CD14-positive monocyte (primary cell): Measurements from ENCODE around the gene CLEC18B. TPM values are rescaled to one million over a fixed set of nuclear protein-coding genes. Genes with fewer than 3 reads are reported as not detected.
"Not testable (repeated sequence)": the region's sequence is repeated elsewhere in the genome, so short reads cannot be mapped to it uniquely, and the experiment has no call there.

Source experiments
- DNase-seq, 3 donors: peaks; one replicate each; pipeline ENCODE4 v3.0.0-alpha.2; 2011 to 2022
- H2AFZ ChIP-seq: 2 replicates; pipeline ENCODE4 v1.6.0; 2012; ENCODE audit warnings: mild to moderate bottlenecking, low read depth, low read length, inconsistent platforms; ENCODE audit not compliant: insufficient read depth, poor library complexity, severe bottlenecking
- H3K27ac ChIP-seq, 2 donors: 1 replicate in 1 of 2; 2 replicates in 1 of 2; pipeline ENCODE4 v1.5.1; 2012 to 2013; ENCODE audit warnings: low read length in 2 of 2, control low read depth in 1 of 2, inconsistent platforms in 1 of 2, low read depth in 1 of 2, mild to moderate bottlenecking in 1 of 2
- H3K27me3 ChIP-seq, 2 donors: one replicate each; pipeline versions ENCODE4 v1.6.0 to v1.6.1; 2011 to 2013; ENCODE audit warnings: low read length in 2 of 2; ENCODE audit not compliant: control insufficient read depth in 2 of 2, insufficient read depth in 2 of 2
- H3K36me3 ChIP-seq, 2 donors: replicated peaks in 1 of 2; 1 replicate in 1 of 2; 2 replicates in 1 of 2; pipeline versions ENCODE4 v1.5.1 to v1.6.1; 2012 to 2013; ENCODE audit warnings: low read length in 2 of 2, control low read depth in 1 of 2, inconsistent platforms in 1 of 2, mild to moderate bottlenecking in 1 of 2; ENCODE audit not compliant: insufficient read depth in 2 of 2, control insufficient read depth in 1 of 2
- H3K4me1 ChIP-seq, 2 donors: 1 replicate in 1 of 2; 2 replicates in 1 of 2; pipeline versions ENCODE4 v1.5.1 to v1.6.1; 2012 to 2013; ENCODE audit warnings: low read length in 2 of 2, control low read depth in 1 of 2, inconsistent platforms in 1 of 2, mild to moderate bottlenecking in 1 of 2, moderate library complexity in 1 of 2; ENCODE audit not compliant: insufficient read depth in 2 of 2, control insufficient read depth in 1 of 2
- H3K4me2 ChIP-seq: replicated peaks from 2 replicates; pipeline ENCODE3; 2012; ENCODE audit warnings: low read length, moderate library complexity, mild to moderate bottlenecking; ENCODE audit not compliant: poor library complexity, severe bottlenecking; ENCODE audit errors: extremely low read depth
- H3K4me3 ChIP-seq, 3 experiments: fragments of 200-600 bp in 1 of 3; sonication (generic) in 1 of 3; replicated peaks in 1 of 3; 1 replicate in 2 of 3; 2 replicates in 1 of 3; pipeline ENCODE4 v1.5.1; 2011 to 2013; ENCODE audit warnings: low read length in 3 of 3, mild to moderate bottlenecking in 3 of 3, control low read depth in 2 of 3, low read depth in 2 of 3, inconsistent platforms in 1 of 3, moderate library complexity in 1 of 3
- H3K79me2 ChIP-seq: 2 replicates; pipeline ENCODE4 v1.6.0; 2012; ENCODE audit warnings: mild to moderate bottlenecking, control low read depth, inconsistent platforms, low read length, moderate library complexity; ENCODE audit not compliant: insufficient read depth
- H3K9ac ChIP-seq: 2 replicates; pipeline ENCODE4 v1.6.0; 2017; ENCODE audit warnings: low read length, mild to moderate bottlenecking; ENCODE audit not compliant: insufficient read depth, poor library complexity, severe bottlenecking
- H3K9me3 ChIP-seq, 2 donors: replicated peaks in 1 of 2; 1 replicate in 1 of 2; 2 replicates in 1 of 2; pipeline versions ENCODE4 v1.5.1 to v1.6.1; 2012 to 2013; ENCODE audit warnings: low read length in 2 of 2, control low read depth in 1 of 2; ENCODE audit not compliant: control insufficient read depth in 1 of 2, insufficient read depth in 1 of 2
- H4K20me1 ChIP-seq: 2 replicates; pipeline ENCODE4 v1.6.0; 2012; ENCODE audit warnings: mild to moderate bottlenecking, low read length, control low read depth, moderate library complexity; ENCODE audit not compliant: insufficient read depth
- H3K27ac Mint-ChIP-seq, 7 donors: one replicate each; pipeline ENCODE4 v1.8.0; 2020; ENCODE audit warnings: mild to moderate bottlenecking in 7 of 7, mixed read lengths in 7 of 7, moderate library complexity in 6 of 7, inconsistent platforms in 2 of 7
- H3K27me3 Mint-ChIP-seq, 3 donors: one replicate each; pipeline ENCODE4 v1.8.0; 2021 to 2022; ENCODE audit warnings: low read depth in 3 of 3, mild to moderate bottlenecking in 3 of 3, mixed read lengths in 3 of 3, moderate library complexity in 3 of 3, inconsistent platforms in 1 of 3
- H3K36me3 Mint-ChIP-seq, 2 donors: one replicate each; pipeline ENCODE4 v1.8.0; 2020; ENCODE audit warnings: mixed read lengths in 2 of 2, inconsistent platforms in 1 of 2, mild to moderate bottlenecking in 1 of 2
- H3K4me1 Mint-ChIP-seq: one replicate; pipeline ENCODE4 v1.8.0; 2020; ENCODE audit warnings: mild to moderate bottlenecking, mixed read lengths
- H3K4me3 Mint-ChIP-seq, 2 donors: one replicate each; pipeline ENCODE4 v1.8.0; 2020; ENCODE audit warnings: mild to moderate bottlenecking in 2 of 2, mixed read lengths in 2 of 2, moderate library complexity in 1 of 2
- H3K9me3 Mint-ChIP-seq, 7 donors: one replicate each; pipeline ENCODE4 v1.8.0; 2020 to 2022; ENCODE audit warnings: mixed read lengths in 7 of 7, mild to moderate bottlenecking in 6 of 7, moderate library complexity in 6 of 7, inconsistent platforms in 2 of 7
- WGBS: methylation state at CpG from one replicate; pipeline ENCODE4 v1.1.5; 2013; ENCODE audit warnings: missing lambda C conversion rate; ENCODE audit not compliant: insufficient coverage; 5-methylcytosine and 5-hydroxymethylcytosine counted together
- intact Hi-C, 2 donors: fragments of 100-400 bp; cut with micrococcal nuclease; formaldehyde crosslinking; loops; one replicate each; pipeline versions ENCODE4 v1.15.0 to v1.15.1; 2023
- polyA plus RNA-seq, 3 donors: library from polyadenylated mRNA; depleted of rRNA in 1 of 3; unstranded in 2 of 3; stranded (reverse) in 1 of 3; fragments of 300-500 nt in 2 of 3; fragments of >200 nt in 1 of 3; fragmentation: Illumina TruSeq in 2 of 3; gene quantifications; 1 replicate in 2 of 3; 2 replicates in 1 of 3; pipeline ENCODE4 v1.2.3, GENCODE V29; 2012 to 2021

The CLEC18B gene
- polyA plus RNA-seq, 3 donors: 1.5 TPM; not detected in 2

DNA sequence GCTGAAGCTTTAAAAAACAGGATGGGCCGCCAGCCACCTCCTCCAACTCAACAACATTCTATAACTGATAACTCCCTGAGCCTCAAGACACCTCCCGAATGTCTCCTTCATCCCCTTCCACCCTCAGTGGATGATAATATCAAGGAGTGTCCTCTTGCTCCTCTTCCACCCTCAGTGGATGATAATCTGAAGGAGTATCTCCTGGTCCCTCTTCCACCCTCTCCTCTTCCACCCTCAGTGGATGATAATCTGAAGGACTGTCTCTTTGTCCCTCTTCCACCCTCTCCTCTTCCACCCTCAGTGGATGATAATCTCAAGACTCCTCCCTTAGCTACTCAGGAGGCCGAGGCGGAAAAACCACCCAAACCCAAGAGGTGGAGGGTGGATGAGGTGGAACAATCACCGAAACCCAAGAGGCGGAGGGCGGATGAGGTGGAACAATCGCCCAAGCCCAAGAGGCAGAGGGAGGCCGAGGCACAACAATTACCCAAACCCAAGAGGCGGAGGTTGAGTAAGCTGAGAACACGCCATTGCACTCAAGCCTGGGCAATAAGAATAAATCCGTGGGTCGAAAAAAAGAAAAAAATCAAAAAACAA lies 29.7 kb downstream of the CLEC18B start:
- intact Hi-C loops: not testable (repeated sequence)

DNA sequence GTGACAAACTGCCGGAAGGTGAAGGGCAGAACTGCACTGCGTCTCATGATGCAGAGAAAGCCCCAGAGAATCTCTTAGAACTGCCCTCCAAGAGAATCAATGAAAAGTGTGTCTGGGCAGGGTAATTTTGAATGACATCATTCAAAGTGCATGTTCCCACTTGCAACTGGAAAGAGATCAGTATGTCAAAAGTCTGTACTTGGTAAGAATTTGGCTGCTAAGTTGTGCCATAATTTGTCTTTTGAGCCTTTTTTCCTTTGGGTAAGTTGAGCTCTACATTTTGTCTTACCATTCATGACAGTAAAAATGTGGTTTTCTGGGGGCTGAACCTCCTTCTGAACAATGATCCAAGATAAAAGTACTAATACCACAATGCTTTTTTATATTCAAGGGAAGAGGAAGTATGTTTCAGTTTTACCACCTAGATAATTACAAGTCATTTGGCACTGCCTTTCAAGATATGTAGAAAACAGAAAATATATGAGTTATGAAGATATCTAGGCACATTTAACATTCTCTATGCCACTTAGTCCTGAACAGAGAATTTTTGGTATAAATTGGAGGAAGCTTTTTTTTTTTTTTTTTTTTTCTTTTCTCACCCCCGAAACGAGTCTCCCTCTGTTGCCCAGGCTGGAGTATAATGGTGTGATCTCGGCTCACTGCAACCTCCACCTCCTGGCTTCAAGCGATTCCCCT lies 38.8 kb downstream of the CLEC18B start:
- H3K9ac ChIP-seq, H3K4me1 ChIP-seq, H4K20me1 ChIP-seq, H3K27ac ChIP-seq, H3K79me2 ChIP-seq, DNase-seq, H3K27ac Mint-ChIP-seq, H3K4me2 ChIP-seq, H3K4me3 ChIP-seq, H3K27me3 ChIP-seq, H2AFZ ChIP-seq, H3K27me3 Mint-ChIP-seq, H3K36me3 ChIP-seq, H3K4me3 Mint-ChIP-seq, intact Hi-C loops, H3K36me3 Mint-ChIP-seq, H3K9me3 Mint-ChIP-seq, H3K4me1 Mint-ChIP-seq, H3K9me3 ChIP-seq: not testable (repeated sequence)
- no CpG with 5 or more reads among the region's 6 CpGs for WGBS

More for the DNA sequence above, 29.7 kb downstream of the CLEC18B start:
- not testable (repeated sequence) for H3K27me3 Mint-ChIP-seq, H3K4me3 Mint-ChIP-seq, H3K27me3 ChIP-seq, H3K36me3 Mint-ChIP-seq, H3K9me3 ChIP-seq, H3K4me3 ChIP-seq, H3K36me3 ChIP-seq, H3K9me3 Mint-ChIP-seq, H3K4me2 ChIP-seq, H3K27ac Mint-ChIP-seq, H3K79me2 ChIP-seq, H2AFZ ChIP-seq, H3K9ac ChIP-seq, H3K27ac ChIP-seq, H4K20me1 ChIP-seq, H3K4me1 Mint-ChIP-seq, H3K4me1 ChIP-seq
- DNase-seq: peak in 1 of 3 donors; percentile 1
- WGBS: no CpG with 5 or more reads among the region's 13 CpGs

DNA sequence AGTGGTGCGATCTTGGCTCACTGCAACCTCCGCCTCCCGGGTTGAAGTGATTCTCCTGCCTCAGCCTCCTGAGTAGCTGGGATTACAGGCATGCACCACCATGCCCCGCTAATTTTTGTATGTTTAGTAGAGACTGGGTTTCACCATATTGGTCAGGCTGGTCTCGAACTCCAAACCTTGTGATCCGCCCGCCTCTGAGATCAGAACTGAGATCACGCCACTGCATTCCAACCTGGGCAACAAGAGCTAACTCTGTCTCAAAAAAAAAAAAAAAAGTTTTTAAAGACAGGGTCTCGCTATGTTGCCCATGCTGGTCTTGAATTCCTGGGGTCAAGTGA lies 47.5 kb downstream of the CLEC18B start:
- 93% methylated on average over 3 of the region's 9 CpGs for WGBS
- not testable (repeated sequence) for H3K36me3 Mint-ChIP-seq

More for the DNA sequence above, 47.5 kb downstream of the CLEC18B start:
- H3K9ac ChIP-seq, H3K4me3 ChIP-seq, H3K79me2 ChIP-seq, intact Hi-C loops, H3K9me3 ChIP-seq, H3K36me3 ChIP-seq, H3K27ac ChIP-seq, H3K4me2 ChIP-seq, H3K9me3 Mint-ChIP-seq, H3K27ac Mint-ChIP-seq, H3K27me3 Mint-ChIP-seq, H3K4me1 ChIP-seq, H3K4me3 Mint-ChIP-seq, DNase-seq, H4K20me1 ChIP-seq, H2AFZ ChIP-seq, H3K27me3 ChIP-seq: not testable (repeated sequence)
- peaks cover 11% of the 10 kb centered on the region for H3K4me1 Mint-ChIP-seq
